Endothelial cell of umbilical vein (primary cell): ENCODE data around the gene CD38.

ENCODE experiments used
- EZH2 ChIP-seq: IDR thresholded peaks from 2 replicates; pipeline ENCODE4 v1.6.1; 2012; ENCODE audit warnings: borderline replicate concordance, low read depth, mild to moderate bottlenecking, moderate library complexity, low read length, inconsistent platforms; ENCODE audit not compliant: severe bottlenecking
- GATA2 ChIP-seq: IDR thresholded peaks from 2 replicates; pipeline ENCODE4 v1.7.0; 2011; ENCODE audit warnings: low read depth, mild to moderate bottlenecking, moderate library complexity, mixed read lengths, low read length; ENCODE audit not compliant: insufficient read length, insufficient read depth
- MAX ChIP-seq: IDR thresholded peaks from 2 replicates; pipeline ENCODE4 v1.6.1; 2011; ENCODE audit not compliant: insufficient read depth, insufficient read length
- POLR2A ChIP-seq: IDR thresholded peaks from 2 replicates; pipeline ENCODE4 v1.6.1; 2012; ENCODE audit warnings: low read depth, mild to moderate bottlenecking, control low read depth, low read length
- POLR2AphosphoS5 ChIP-seq: IDR thresholded peaks from 2 replicates; pipeline ENCODE4 v1.6.1; 2012; ENCODE audit warnings: low read depth, mild to moderate bottlenecking, control low read depth, low read length, moderate library complexity; ENCODE audit not compliant: insufficient read depth
- TF ChIP-seq, protein P1 (sequence below), 2 donors: IDR thresholded peaks; 1 replicate in 1 of 2; 2 replicates in 1 of 2; pipeline ENCODE4 v1.5.1; 2011; ENCODE audit warnings: low read length in 2 of 2, mild to moderate bottlenecking in 2 of 2, moderate library complexity in 2 of 2, control low read depth in 1 of 2, inconsistent platforms in 1 of 2, low read depth in 1 of 2; ENCODE audit not compliant: insufficient read depth in 1 of 2; ENCODE audit errors: extremely low read depth in 1 of 2

GRCh38 chr4:15779809-15780208 lies 1.7 kb downstream of the CD38 start:
- TF ChIP-seq, protein P1, sequence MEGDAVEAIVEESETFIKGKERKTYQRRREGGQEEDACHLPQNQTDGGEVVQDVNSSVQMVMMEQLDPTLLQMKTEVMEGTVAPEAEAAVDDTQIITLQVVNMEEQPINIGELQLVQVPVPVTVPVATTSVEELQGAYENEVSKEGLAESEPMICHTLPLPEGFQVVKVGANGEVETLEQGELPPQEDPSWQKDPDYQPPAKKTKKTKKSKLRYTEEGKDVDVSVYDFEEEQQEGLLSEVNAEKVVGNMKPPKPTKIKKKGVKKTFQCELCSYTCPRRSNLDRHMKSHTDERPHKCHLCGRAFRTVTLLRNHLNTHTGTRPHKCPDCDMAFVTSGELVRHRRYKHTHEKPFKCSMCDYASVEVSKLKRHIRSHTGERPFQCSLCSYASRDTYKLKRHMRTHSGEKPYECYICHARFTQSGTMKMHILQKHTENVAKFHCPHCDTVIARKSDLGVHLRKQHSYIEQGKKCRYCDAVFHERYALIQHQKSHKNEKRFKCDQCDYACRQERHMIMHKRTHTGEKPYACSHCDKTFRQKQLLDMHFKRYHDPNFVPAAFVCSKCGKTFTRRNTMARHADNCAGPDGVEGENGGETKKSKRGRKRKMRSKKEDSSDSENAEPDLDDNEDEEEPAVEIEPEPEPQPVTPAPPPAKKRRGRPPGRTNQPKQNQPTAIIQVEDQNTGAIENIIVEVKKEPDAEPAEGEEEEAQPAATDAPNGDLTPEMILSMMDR (IDR thresholded peaks at IDR 0.05; ENCODE audit: extremely low read depth in 1 of 2, insufficient read depth in 1 of 2, low read depth in 1 of 2, low read length in 2 of 2): no peak
- TF ChIP-seq GATA2: no peak
- TF ChIP-seq POLR2A: no peak
- TF ChIP-seq MAX: no peak
- no peak for TF ChIP-seq POLR2AphosphoS5
- TF ChIP-seq EZH2: no peak
